ENCODE data around the gene PEX16.

GRCh38 chr11:45917286-45917622, 423 bp downstream of the PEX16 start:
- no peak for TF ChIP-seq POLR2A (IDR thresholded peaks at IDR 0.05)
- no peak for TF ChIP-seq CTCF (IDR thresholded peaks at IDR 0.05)

Data from esophagus squamous epithelium (tissue), 4 donors.